NT2/D1 (cell line): Measurements from ENCODE around the gene ARIH2.

Experiments
- DNase-seq: peaks from one replicate; pipeline ENCODE4 v3.0.0-alpha.2; 2011; ENCODE audit warnings: low read depth, low spot score
- H3K27me3 ChIP-seq: 2 replicates; pipeline ENCODE4 v1.6.0; 2011; ENCODE audit warnings: mild to moderate bottlenecking; ENCODE audit not compliant: insufficient read length, insufficient read depth
- H3K36me3 ChIP-seq: 2 replicates; pipeline ENCODE4 v1.6.1; 2011; ENCODE audit warnings: mild to moderate bottlenecking, low read length, mixed read lengths; ENCODE audit not compliant: insufficient read depth, insufficient read length
- H3K4me1 ChIP-seq: 2 replicates; pipeline ENCODE4 v1.5.1; 2011; ENCODE audit not compliant: insufficient read depth, insufficient read length
- H3K4me3 ChIP-seq: 2 replicates; pipeline ENCODE4 v1.5.1; 2011; ENCODE audit warnings: low read depth; ENCODE audit not compliant: insufficient read length
- H3K9ac ChIP-seq: 2 replicates; pipeline ENCODE4 v1.6.0; 2011; ENCODE audit warnings: low read depth; ENCODE audit not compliant: insufficient read length
- H3K9me3 ChIP-seq: 2 replicates; pipeline ENCODE4 v1.5.1; 2011; ENCODE audit warnings: mild to moderate bottlenecking, low read length; ENCODE audit not compliant: insufficient read depth
- SUZ12 ChIP-seq: IDR thresholded peaks from 2 replicates; pipeline ENCODE4 v1.6.1; 2011; ENCODE audit not compliant: insufficient read length, insufficient read depth; ENCODE audit errors: extremely low read depth
- YY1 ChIP-seq: IDR thresholded peaks from 2 replicates; pipeline ENCODE4 v1.6.1; 2011; ENCODE audit not compliant: insufficient read length, insufficient read depth
- ZNF274 ChIP-seq: IDR thresholded peaks from 2 replicates; pipeline ENCODE4 v1.6.1; 2011; ENCODE audit warnings: mild to moderate bottlenecking, low read depth, low read length

Gene ARIH2

DNA sequence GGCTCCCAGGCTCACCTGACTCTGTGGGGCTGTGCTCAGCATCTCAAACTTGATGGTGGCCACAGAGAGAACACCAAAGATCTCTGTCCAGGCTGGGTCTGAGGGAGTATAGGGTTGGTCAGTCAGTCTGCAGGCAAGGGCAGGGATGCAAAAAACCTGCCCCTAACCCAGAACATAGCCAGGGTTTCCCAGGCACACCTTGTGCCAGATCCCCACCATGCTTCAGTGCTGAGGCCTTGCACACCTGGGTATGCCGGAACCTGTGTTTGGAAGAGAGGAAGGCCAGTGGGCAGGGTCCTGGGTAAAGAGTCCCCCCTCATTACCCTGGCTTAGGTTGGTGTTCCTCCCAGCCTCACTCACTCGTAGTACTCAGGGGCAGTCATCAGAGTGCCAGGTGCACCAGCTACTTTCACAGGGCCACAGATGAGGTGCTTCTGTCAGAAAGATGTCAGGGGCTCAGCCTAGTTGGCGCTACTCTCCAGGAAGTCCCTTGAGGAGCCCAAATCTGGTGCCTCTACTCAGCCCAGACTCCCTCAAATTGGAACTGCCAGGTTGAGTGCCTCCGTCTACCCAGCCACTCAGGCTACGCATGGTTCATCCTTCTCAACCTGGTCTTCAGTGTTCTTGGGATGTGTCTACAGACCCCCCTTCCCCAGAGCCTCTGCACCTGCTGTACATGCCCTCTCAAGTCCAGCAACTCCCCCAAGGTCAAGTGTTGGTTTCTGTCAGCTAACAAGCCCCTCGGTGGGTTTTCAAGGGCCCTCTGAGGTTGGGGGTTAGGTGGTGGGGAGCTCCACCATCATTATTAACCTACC lies 98.0 kb downstream of the ARIH2 start:
- peaks cover 23% of the 10 kb centered on the region for H3K4me1 ChIP-seq
- no peaks in the 10 kb centered on the region for H3K9me3 ChIP-seq
- TF ChIP-seq ZNF274, result no peak
- no peak for TF ChIP-seq YY1
- TF ChIP-seq SUZ12, result no peak
- DNase-seq, result no peak
- no peaks in the 10 kb centered on the region for H3K27me3 ChIP-seq
- H3K36me3 ChIP-seq, result peaks cover 55% of the 10 kb centered on the region
- peak overlapping the region; percentile 91 for H3K9ac ChIP-seq
- H3K4me3 ChIP-seq, result no peak overlapping the region

DNA sequence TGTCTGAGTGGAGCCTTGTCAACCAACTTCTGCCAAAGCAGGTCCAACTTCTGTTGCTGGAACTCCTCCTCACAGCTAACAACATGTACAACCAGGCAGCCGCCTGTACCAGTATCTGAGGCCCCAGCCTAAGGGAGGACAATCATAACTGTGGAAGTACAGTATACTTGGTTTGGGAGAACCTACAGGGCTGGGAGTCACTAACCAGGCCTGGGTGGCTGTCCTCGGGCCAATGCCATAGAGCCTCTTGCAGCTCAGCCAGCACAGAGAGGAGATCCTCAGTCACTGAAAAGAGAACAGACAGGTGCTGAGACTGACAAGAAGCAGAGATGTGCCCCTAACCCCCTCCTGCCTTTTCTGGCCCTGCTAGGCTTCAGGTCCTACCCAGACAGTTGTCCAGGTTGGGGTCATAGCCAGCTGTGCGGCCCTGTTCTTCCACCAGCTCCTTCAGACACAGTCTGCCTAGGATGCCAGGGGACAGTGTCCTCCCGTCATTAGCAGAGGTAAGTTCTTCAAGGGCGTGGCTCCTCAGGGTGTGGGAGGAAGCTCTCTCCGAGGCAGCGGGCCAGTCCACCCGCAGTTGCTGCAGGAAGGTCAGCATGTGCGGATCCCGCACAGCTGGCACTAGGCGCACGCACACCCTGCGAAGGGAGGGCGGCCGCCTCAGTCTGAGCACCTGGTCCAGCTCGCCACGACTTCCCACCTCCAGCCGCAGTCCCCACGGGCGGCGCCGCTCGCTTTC lies 98.8 kb downstream of the ARIH2 start:
- peak overlapping the region; percentile 91 for H3K9ac ChIP-seq
- no peaks in the 10 kb centered on the region for H3K9me3 ChIP-seq
- peak overlapping the region; percentile 81 for H3K4me3 ChIP-seq
- DNase-seq, result no peak
- H3K36me3 ChIP-seq, result peaks cover 47% of the 10 kb centered on the region
- H3K4me1 ChIP-seq, result peaks cover 23% of the 10 kb centered on the region
- no peak for TF ChIP-seq ZNF274
- no peak for TF ChIP-seq SUZ12
- TF ChIP-seq YY1, result no peak
- no peaks in the 10 kb centered on the region for H3K27me3 ChIP-seq

GRCh38 chr3:49017971-49018706 lies 99.5 kb downstream of the ARIH2 start, which contains the start of gene DALRD3:
Gene DALRD3, minus strand, starts transcription at chr3:49018580. Its CDS starts 16 bp downstream, at chr3:49018564.
- H3K4me1 ChIP-seq, result peaks cover 20% of the 10 kb centered on the region
- H3K9me3 ChIP-seq, result no peaks in the 10 kb centered on the region
- no peaks in the 10 kb centered on the region for H3K27me3 ChIP-seq
- peaks cover 45% of the 10 kb centered on the region for H3K36me3 ChIP-seq
- TF ChIP-seq SUZ12 (no peak), YY1 (no peak), ZNF274 (no peak)
- peak within 1 kb of the TSS; percentile 91 for H3K9ac ChIP-seq
- no peak for DNase-seq
- peak within 1 kb of the TSS; percentile 81 for H3K4me3 ChIP-seq

GRCh38 chr3:49018707-49019006 lies 100.0 kb downstream of the ARIH2 start:
- Histone ChIP-seq H3K27me3 (no peaks in the 10 kb centered on the region), H3K9ac (peak overlapping the region; percentile 91), H3K9me3 (no peaks in the 10 kb centered on the region), H3K36me3 (peaks cover 45% of the 10 kb centered on the region), H3K4me1 (peaks cover 14% of the 10 kb centered on the region), H3K4me3 (peak overlapping the region; percentile 81)
- DNase-seq, result no peak
- no peak for TF ChIP-seq SUZ12

- Histone ChIP-seq H3K9ac (peak overlapping the region; percentile 97), H3K27me3 (no peaks in the 10 kb centered on the region), H3K9me3 (no peaks in the 10 kb centered on the region), H3K4me3 (peak overlapping the region; percentile 100), H3K36me3 (peaks cover 45% of the 10 kb centered on the region), H3K4me1 (peaks cover 8% of the 10 kb centered on the region)
- no peak for TF ChIP-seq SUZ12
- TF ChIP-seq YY1, result no peak
- no peak for TF ChIP-seq ZNF274
- DNase-seq, result no peak
These were observed 101.3 kb downstream of the ARIH2 start for GRCh38 chr3:49019941-49020329.

GRCh38 chr3:49020330-49021212 lies 101.9 kb downstream of the ARIH2 start:
- H3K36me3 ChIP-seq, result peaks cover 45% of the 10 kb centered on the region
- H3K27me3 ChIP-seq, result no peaks in the 10 kb centered on the region
- H3K4me1 ChIP-seq, result peaks cover 12% of the 10 kb centered on the region
- no peaks in the 10 kb centered on the region for H3K9me3 ChIP-seq
- H3K9ac ChIP-seq, result peak overlapping the region; percentile 97
- no peak for DNase-seq
- H3K4me3 ChIP-seq, result peak overlapping the region; percentile 100
- TF ChIP-seq SUZ12 (no peak), YY1 (no peak), ZNF274 (no peak)
